Subcutaneous adipose tissue (tissue), 4 donors: ENCODE measurements around the gene PLPPR3. TPM values are rescaled to one million over a fixed set of nuclear protein-coding genes. Genes with fewer than 3 reads are reported as not detected.

Experiments used
- total RNA-seq, 4 donors: library from RNA; depleted of rRNA; stranded (reverse); fragments of >200 nt; gene quantifications; one replicate each; pipeline ENCODE4 v1.1.0, GENCODE V29; 2016
- TF ChIP-seq, protein P1 (sequence below): fragments of 450-650 bp; IDR thresholded peaks from one replicate; pipeline ENCODE4 v1.5.1; 2016; ENCODE audit warnings: low read depth, mild to moderate bottlenecking, control low read depth, antibody characterized with exemption, moderate library complexity

Gene PLPPR3
- total RNA-seq, 4 donors from 2014 or later: not detected

DNA sequence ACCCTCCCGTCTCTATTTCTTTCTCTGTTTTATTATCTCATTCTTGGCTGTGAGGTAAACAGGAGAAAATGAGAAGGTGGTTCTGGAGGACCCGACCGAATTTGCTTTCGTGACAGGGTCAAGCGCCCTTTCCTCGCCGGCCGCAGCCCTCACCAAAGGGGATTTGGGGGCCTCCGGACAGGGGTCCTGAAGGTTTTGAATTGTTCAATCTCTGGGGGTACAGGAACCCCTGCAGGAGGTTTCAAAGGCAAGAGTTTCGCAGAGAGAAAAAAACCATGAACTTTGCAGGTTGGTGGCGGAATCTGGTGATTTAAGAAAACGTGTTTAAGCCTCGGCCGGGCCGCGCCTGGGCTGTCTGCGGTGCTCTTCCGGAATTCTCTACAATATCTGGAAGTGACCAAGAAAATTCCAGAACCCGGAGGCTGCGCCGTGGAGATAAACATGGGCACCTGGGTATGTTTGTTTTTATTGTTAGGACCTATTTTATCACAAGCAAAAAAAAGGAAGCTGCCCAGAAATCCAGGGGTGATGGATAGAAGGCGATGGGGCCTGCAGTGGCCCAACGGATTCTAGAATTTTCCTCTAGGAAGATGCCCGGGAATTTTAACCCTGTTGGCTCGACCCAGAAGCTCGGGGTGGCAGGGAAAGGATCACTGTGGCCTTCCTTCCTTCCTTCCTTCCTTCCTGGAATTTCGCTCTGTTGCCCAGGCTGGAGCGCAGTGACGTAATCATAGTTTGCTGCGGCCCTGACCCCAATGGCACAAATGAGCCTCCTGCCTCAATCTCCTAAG is 38.7 kb downstream of the PLPPR3 start:
- TF ChIP-seq, protein P1, sequence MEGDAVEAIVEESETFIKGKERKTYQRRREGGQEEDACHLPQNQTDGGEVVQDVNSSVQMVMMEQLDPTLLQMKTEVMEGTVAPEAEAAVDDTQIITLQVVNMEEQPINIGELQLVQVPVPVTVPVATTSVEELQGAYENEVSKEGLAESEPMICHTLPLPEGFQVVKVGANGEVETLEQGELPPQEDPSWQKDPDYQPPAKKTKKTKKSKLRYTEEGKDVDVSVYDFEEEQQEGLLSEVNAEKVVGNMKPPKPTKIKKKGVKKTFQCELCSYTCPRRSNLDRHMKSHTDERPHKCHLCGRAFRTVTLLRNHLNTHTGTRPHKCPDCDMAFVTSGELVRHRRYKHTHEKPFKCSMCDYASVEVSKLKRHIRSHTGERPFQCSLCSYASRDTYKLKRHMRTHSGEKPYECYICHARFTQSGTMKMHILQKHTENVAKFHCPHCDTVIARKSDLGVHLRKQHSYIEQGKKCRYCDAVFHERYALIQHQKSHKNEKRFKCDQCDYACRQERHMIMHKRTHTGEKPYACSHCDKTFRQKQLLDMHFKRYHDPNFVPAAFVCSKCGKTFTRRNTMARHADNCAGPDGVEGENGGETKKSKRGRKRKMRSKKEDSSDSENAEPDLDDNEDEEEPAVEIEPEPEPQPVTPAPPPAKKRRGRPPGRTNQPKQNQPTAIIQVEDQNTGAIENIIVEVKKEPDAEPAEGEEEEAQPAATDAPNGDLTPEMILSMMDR: no peak

DNA sequence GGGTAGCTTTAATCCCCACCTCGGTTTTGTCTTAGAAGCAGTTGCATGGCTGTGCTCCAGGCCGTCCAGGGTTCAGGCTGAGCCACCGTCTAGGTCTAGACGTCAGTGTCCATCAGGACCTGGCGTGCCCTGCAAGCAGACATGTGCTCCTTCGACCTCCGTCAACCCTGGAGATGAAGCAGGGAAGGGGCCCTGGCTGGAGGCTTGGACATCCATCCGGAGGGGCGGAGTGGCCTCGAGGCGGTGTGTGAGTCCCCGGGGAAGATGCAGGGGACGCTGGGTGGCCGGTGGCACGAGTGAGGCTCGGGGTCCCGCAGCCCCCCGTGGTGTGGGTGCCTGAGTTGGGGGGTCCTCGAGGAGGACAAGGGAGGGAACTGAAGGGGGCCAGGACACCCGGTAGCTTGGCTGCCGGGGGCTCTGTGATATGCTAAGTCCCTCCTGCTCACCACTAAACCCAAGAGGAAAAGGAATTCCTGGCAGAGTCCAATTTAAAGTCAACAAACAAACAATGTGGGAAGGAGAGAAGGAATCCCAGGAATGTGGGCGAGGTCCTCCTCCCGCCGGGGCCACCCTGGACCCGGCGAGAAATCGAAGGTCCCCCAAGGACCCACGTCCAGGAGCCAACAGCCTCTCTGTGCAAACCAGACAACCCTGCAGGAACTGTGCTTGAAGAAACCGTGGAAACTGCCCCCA is 39.4 kb downstream of the PLPPR3 start:
- TF ChIP-seq, protein P1: no peak

DNA sequence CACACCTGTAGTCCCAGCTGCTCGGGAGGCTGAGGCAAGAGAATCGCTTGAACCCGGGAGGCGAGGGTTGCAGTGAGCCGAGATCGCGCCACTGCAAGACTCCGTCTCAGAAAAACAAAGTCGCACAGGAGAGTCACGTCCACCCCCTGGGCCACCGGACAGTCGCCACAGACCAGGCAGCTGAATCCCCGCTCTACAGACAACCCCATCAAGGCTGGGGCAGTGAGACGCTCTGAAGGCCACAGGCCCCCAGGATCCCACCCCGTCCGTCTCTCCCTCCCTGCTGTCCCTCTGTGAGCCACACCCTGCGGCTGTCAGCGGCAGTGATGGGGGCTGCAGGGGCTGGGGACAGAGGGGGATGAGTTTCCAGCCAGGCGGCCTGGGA is 40.0 kb downstream of the PLPPR3 start:
- TF ChIP-seq, protein P1: no peak

DNA sequence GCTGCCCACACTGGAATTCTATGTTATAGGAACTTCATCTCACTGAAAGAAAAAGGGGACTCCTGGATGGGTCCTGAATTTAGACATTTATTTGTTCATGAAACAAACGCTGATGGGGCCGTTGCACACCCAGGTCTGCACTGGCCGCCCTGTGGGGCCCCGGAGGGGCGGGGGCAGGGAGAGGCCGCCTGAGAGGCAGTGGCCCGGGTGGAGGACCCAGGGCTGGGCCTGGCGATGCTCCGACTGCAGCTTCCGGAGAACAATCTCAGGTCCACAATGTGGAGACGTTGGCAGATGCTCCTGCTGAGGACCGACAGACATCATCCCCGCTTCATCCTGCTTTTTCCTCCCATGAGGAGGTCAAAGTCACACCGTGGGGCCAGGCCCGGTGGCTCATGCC is 40.8 kb downstream of the PLPPR3 start:
- TF ChIP-seq, protein P1: no peak

DNA sequence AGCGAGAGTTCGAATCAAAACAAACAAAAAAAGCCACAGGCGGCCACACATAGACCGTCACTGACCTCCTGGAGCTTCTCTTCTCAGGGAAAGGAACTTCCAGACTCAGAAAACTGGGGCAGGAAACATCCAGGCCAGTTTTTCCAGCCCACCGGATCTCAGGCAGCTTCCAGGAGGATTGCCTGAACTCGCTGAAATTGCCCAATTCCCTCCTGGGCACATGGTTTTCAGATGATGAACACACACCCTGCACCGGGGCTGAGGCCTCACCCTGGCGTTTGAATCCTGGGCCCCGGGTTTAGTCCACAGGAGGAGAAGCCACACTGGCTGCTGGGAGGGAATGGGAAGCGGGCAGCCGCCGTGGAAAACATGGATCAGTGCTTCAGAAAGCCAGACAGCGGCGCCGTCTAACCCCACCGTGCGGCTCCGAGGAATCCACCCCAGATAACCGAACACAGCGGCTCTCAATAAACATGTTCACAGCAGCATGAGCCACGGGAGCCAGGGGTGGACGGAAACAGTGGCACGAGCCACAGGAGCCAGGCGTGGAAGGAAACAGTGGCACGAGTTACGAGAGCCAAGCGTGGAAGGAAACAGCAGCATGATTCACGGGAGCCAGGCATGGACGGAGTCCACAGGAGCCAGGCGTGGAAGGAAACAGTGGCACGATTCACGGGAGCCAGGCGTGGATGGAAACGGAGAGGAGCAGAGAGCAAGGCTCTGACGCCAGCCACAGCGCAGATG is 42.7 kb downstream of the PLPPR3 start:
- TF ChIP-seq, protein P1: no peak

DNA sequence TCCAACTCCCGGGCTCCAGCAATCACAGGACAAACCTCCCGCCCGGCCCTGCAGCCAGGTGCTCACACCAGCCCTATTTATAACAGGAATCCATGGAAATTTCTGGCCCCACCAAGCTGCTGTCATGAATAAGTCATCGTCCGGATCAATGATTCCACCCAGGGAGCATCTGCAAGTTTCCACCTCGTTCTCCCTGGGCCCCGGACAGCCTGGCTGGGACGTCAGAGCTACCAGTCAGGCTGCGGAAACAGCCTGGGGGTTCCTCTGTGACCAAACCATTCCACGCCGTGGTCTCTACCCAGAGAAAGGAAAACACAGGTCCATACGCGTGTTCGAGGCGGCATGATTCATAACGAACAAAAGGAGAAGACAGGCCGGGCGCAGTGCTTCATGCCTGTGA is 45.2 kb downstream of the PLPPR3 start:
- TF ChIP-seq, protein P1: no peak
